ENCODE results near the gene ELMO1. TPM values are rescaled to one million over a fixed set of nuclear protein-coding genes. Genes with fewer than 3 reads are reported as not detected.

Gene ELMO1
- total and polyA plus RNA-seq, 2 of the 13 experiments (the other 11 are each of a cell fraction or from before 2014, with no cell fraction given): 0.11 to 0.17 TPM

GRCh38 chr7:37215290-37215923 lies 233.3 kb downstream of the ELMO1 start:
- intact Hi-C loops (cut with micrococcal nuclease; ENCODE audit: unreplicated experiment): no loop called here
- Histone ChIP-seq H3K27ac (ENCODE audit: extremely low read length, insufficient read depth, low read length) (no peak overlapping the region), H3K36me3 (replicated peaks in 1 of 2; ENCODE audit: control insufficient read depth in 1 of 2, insufficient read depth in 2 of 2, low read length in 2 of 2) (no peaks in the 10 kb centered on the region), H3K9ac (ENCODE audit: insufficient read depth, low read depth, low read length) (no peak overlapping the region), H3K4me3 (replicated peaks in 1 of 3; ENCODE audit: insufficient read depth in 1 of 3, low read depth in 2 of 3, low read length in 3 of 3) (no peak overlapping the region), H3K4me2 (ENCODE audit: low read depth, low read length) (no peak overlapping the region), H4K20me1 (ENCODE audit: insufficient read depth, low read length) (no peaks in the 10 kb centered on the region), H3K79me2 (ENCODE audit: insufficient read depth, low read length) (no peaks in the 10 kb centered on the region), H2AFZ (ENCODE audit: low read length) (no peak overlapping the region), H3K4me1 (ENCODE audit: insufficient read depth, low read length) (no peaks in the 10 kb centered on the region), H3K27me3 (ENCODE audit: control insufficient read depth in 1 of 2, insufficient read depth in 2 of 2, low read length in 2 of 2) (peaks cover 2% of the 10 kb centered on the region in 2 experiments; a peak in 2 of 5 replicates), H3K9me3 (ENCODE audit: low read length) (no peaks in the 10 kb centered on the region)
- BruUV-seq (replicated peaks): no TSS peak
- no peak for FAIRE-seq
- ATAC-seq: no peak
- POLR2A ChIA-PET: no interaction called here
- 16% methylated on average over 3 of the region's 3 CpGs for WGBS (ENCODE audit: low lambda C conversion rate)
- CTCF ChIA-PET (ENCODE audit: low intra/inter-chr PET ratio, low total read pairs): no interaction called here
- in situ Hi-C loops (cut with HindIII; ENCODE audit: extremely low pct_ligation_motif_present, low pct_unique_long_range_greater_than_20kb): loop anchor here (25.0 kb wide), 1 partner anchor 297 kb away; no protein-coding TSS in a partner anchor
- DNase-seq (ENCODE audit: low spot score): no peak
- TF ChIP-seq CHCHD3 (CRISPR knock-in tag; IDR thresholded peaks at IDR 0.05) (no peak), ZNF33B (CRISPR knock-in tag; IDR thresholded peaks at IDR 0.05) (no peak), HMGXB3 (CRISPR knock-in tag; IDR thresholded peaks at IDR 0.05; ENCODE audit: borderline replicate concordance) (no peak), MED13 (CRISPR knock-in tag; IDR thresholded peaks at IDR 0.05) (no peak), YEATS2 (CRISPR knock-in tag; IDR thresholded peaks at IDR 0.05; ENCODE audit: borderline replicate concordance) (no peak), ZNF609 (CRISPR knock-in tag; IDR thresholded peaks at IDR 0.05; ENCODE audit: borderline replicate concordance) (no peak), CBFB (CRISPR knock-in tag; IDR thresholded peaks at IDR 0.05) (no peak), EHMT2 (IDR thresholded peaks at IDR 0.05; ENCODE audit: borderline replicate concordance, low read depth, low read length) (no peak), IKZF5 (CRISPR knock-in tag; IDR thresholded peaks at IDR 0.05) (no peak), ATF4 (CRISPR knock-in tag; IDR thresholded peaks at IDR 0.05) (no peak), CREB1 (IDR thresholded peaks at IDR 0.05) (no peak), CREB1 (CRISPR knock-in tag; IDR thresholded peaks at IDR 0.05) (no peak), MXI1 (IDR thresholded peaks at IDR 0.05; ENCODE audit: borderline replicate concordance, low read depth, low read length) (no peak)

Data from HepG2 (cell line).